Activated CD8-positive, alpha-beta memory T cell treated with anti-CD3 and anti-CD28 coated beads, Interleukin-2, amount 50 U/mL, for 48 hours (primary cell): ENCODE results near the gene PPIL6.
"Not testable (repeated sequence)": the region's sequence is repeated elsewhere in the genome, so short reads cannot be mapped to it uniquely, and the experiment has no call there.

ENCODE experiments used
- DNase-seq: peaks from one replicate; pipeline ENCODE4 v3.0.0-alpha.2; 2020

The PPIL6 gene

GRCh38 chr6:109466212-109466923, 25.9 kb upstream of the PPIL6 start:
- peak; percentile 3 for DNase-seq

- DNase-seq, result peak; percentile 44
Observed at GRCh38 chr6:109465772-109466171, 25.3 kb upstream of the PPIL6 start.

- DNase-seq, result no peak
Observed at GRCh38 chr6:109461733-109462526, 21.5 kb upstream of the PPIL6 start.

GRCh38 chr6:109461205-109461604, 20.8 kb upstream of the PPIL6 start:
- DNase-seq, result not testable (repeated sequence)

- DNase-seq, result peak; percentile 17
Observed at GRCh38 chr6:109460161-109460829, 19.9 kb upstream of the PPIL6 start.

- DNase-seq, result peak; percentile 64
Observed at GRCh38 chr6:109458774-109459531, 18.5 kb upstream of the PPIL6 start.

- DNase-seq, result peak; percentile 33
Observed at GRCh38 chr6:109457562-109457996, 17.2 kb upstream of the PPIL6 start.

GRCh38 chr6:109456710-109457561, 16.5 kb upstream of the PPIL6 start:
- peak; percentile 49 for DNase-seq

- DNase-seq, result no peak
Observed at GRCh38 chr6:109456111-109456583, 15.7 kb upstream of the PPIL6 start.

GRCh38 chr6:109455437-109456110, 15.1 kb upstream of the PPIL6 start, which contains the start of gene MICAL1:
Gene MICAL1 (minus strand): TSS chr6:109455772. CDS start chr6:109454196, 1,576 bp downstream.
- peak; percentile 83 for DNase-seq

GRCh38 chr6:109454496-109455436, 14.3 kb upstream of the PPIL6 start:
- peak; percentile 79 for DNase-seq

- DNase-seq, result no peak
Observed at GRCh38 chr6:109453594-109454495, 13.4 kb upstream of the PPIL6 start.

GRCh38 chr6:109453156-109453555, 12.7 kb upstream of the PPIL6 start:
- no peak for DNase-seq

GRCh38 chr6:109452181-109452580, 11.8 kb upstream of the PPIL6 start:
- no peak for DNase-seq

GRCh38 chr6:109451376-109451775, 10.9 kb upstream of the PPIL6 start:
- no peak for DNase-seq

GRCh38 chr6:109450801-109451200, 10.4 kb upstream of the PPIL6 start:
- no peak for DNase-seq

GRCh38 chr6:109449795-109450673, 9.6 kb upstream of the PPIL6 start:
- DNase-seq, result no peak
